Tibial nerve (tissue), 4 donors: Measurements from ENCODE around the gene CMIP. TPM values are rescaled to one million over a fixed set of nuclear protein-coding genes. Genes with fewer than 3 reads are reported as not detected.

ENCODE experiments used
- DNase-seq, 2 donors: peaks; one replicate each; pipeline ENCODE4 v3.0.0-alpha.2; 2019; ENCODE audit warnings: low spot score in 2 of 2
- H3K27ac ChIP-seq, 4 donors: fragments of 200-600 bp; sonication (generic) in 3 of 4; one replicate each; pipeline ENCODE4 v1.5.1; 2017 to 2019; ENCODE audit warnings: mild to moderate bottlenecking in 1 of 4
- H3K27me3 ChIP-seq, 2 donors: fragments of 200-600 bp; sonication (generic) in 1 of 2; one replicate each; pipeline versions ENCODE4 v1.5.1 to v1.6.0; 2017 to 2019
- H3K36me3 ChIP-seq, 3 donors: fragments of 200-600 bp; sonication (generic); one replicate each; pipeline ENCODE4 v1.5.1; 2018 to 2019
- H3K4me1 ChIP-seq, 4 donors: fragments of 200-600 bp; sonication (generic) in 3 of 4; one replicate each; pipeline ENCODE4 v1.5.1; 2017 to 2019
- H3K4me3 ChIP-seq, 4 donors: fragments of 200-600 bp; sonication (generic) in 3 of 4; one replicate each; pipeline ENCODE4 v1.5.1; 2017 to 2019; ENCODE audit warnings: mild to moderate bottlenecking in 1 of 4, moderate library complexity in 1 of 4
- H3K9me3 ChIP-seq, 4 donors: fragments of 200-600 bp; sonication (generic) in 3 of 4; one replicate each; pipeline ENCODE4 v1.5.1; 2017 to 2019
- CTCF ChIP-seq, 5 experiments: fragments of 200-600 bp in 3 of 5; fragments of 450-650 bp in 2 of 5; sonication (generic) in 3 of 5; IDR thresholded peaks; one replicate each; pipeline ENCODE4 v1.5.1; 2016 to 2019; ENCODE audit warnings: antibody characterized with exemption in 5 of 5, mild to moderate bottlenecking in 3 of 5, moderate library complexity in 2 of 5
- EP300 ChIP-seq, 2 donors: sonication (generic); formaldehyde crosslinking; IDR thresholded peaks; one replicate each; pipeline ENCODE4 v1.6.1; 2017; ENCODE audit warnings: antibody characterized with exemption in 2 of 2, mild to moderate bottlenecking in 1 of 2
- POLR2A ChIP-seq, 2 donors: fragments of 450-650 bp; IDR thresholded peaks; one replicate each; pipeline ENCODE4 v1.6.1; 2017; ENCODE audit warnings: antibody characterized with exemption in 2 of 2, mild to moderate bottlenecking in 2 of 2, moderate library complexity in 2 of 2
- WGBS, 2 donors: methylation state at CpG; one replicate each; pipeline ENCODE4 v1.1.5; 2018; 5-methylcytosine and 5-hydroxymethylcytosine counted together
- total RNA-seq, 4 donors: library from RNA; depleted of rRNA; stranded (reverse); fragments of >200 nt; gene quantifications; one replicate each; pipeline ENCODE4 v1.1.0, GENCODE V29; 2016

Gene CMIP
- total RNA-seq, 4 donors from 2014 or later: 28.2 to 48.8 (median 31.8) TPM

- H3K9me3 ChIP-seq: no peaks in the 10 kb centered on the region
- TF ChIP-seq POLR2A (IDR thresholded peaks at IDR 0.05): no peak
- TF ChIP-seq CTCF (IDR thresholded peaks at IDR 0.05): no peak
- peak; percentile 17 to 74 for TF ChIP-seq EP300 (IDR thresholded peaks at IDR 0.05)
- H3K27ac ChIP-seq: peak overlapping the region in 1 of 4 donors; percentile 56
- DNase-seq: no peak
- peaks cover 0 to 58% (median 32%) of the 10 kb centered on the region in 4 donors for H3K4me1 ChIP-seq
- peaks cover 0 to 6% (median 0%) of the 10 kb centered on the region in 3 donors for H3K36me3 ChIP-seq
- WGBS, 2 donors: 74 to 78% methylated on average over 20 of the region's 20 CpGs
- no peak overlapping the region for H3K4me3 ChIP-seq
- no peaks in the 10 kb centered on the region for H3K27me3 ChIP-seq
Observed at GRCh38 chr16:81451753-81452680, 7.4 kb downstream of the CMIP start.

- H3K4me1 ChIP-seq: peaks cover 0 to 56% (median 32%) of the 10 kb centered on the region in 4 donors
- no peak for DNase-seq
- WGBS, 2 donors: 83 to 87% methylated on average over 14 of the region's 14 CpGs
Observed at GRCh38 chr16:81453091-81453728, 8.6 kb downstream of the CMIP start.

GRCh38 chr16:81454044-81454443 is 9.4 kb downstream of the CMIP start:
- TF ChIP-seq POLR2A (IDR thresholded peaks at IDR 0.05): no peak
- no peak for TF ChIP-seq EP300 (IDR thresholded peaks at IDR 0.05)
- TF ChIP-seq CTCF (IDR thresholded peaks at IDR 0.05): no peak
- peaks cover 0 to 9% (median 0%) of the 10 kb centered on the region in 3 donors for H3K36me3 ChIP-seq
- H3K4me3 ChIP-seq: no peak overlapping the region
- H3K27ac ChIP-seq: no peak overlapping the region
- H3K4me1 ChIP-seq: peaks cover 0 to 52% (median 26%) of the 10 kb centered on the region in 4 donors
- H3K27me3 ChIP-seq: no peaks in the 10 kb centered on the region
- no peaks in the 10 kb centered on the region for H3K9me3 ChIP-seq
- WGBS, 2 donors: 87 to 93% methylated on average over 7 of the region's 7 CpGs
- no peak for DNase-seq

More at GRCh38 chr16:81453091-81453728, 8.6 kb downstream of the CMIP start:
- no peak overlapping the region for H3K27ac ChIP-seq
- H3K9me3 ChIP-seq: no peaks in the 10 kb centered on the region
- H3K4me3 ChIP-seq: no peak overlapping the region
- TF ChIP-seq EP300 (IDR thresholded peaks at IDR 0.05): no peak
- TF ChIP-seq POLR2A (IDR thresholded peaks at IDR 0.05): no peak
- no peak for TF ChIP-seq CTCF (IDR thresholded peaks at IDR 0.05)
- no peaks in the 10 kb centered on the region for H3K27me3 ChIP-seq
- peaks cover 0 to 9% (median 0%) of the 10 kb centered on the region in 3 donors for H3K36me3 ChIP-seq

GRCh38 chr16:81455006-81455405 is 10.4 kb downstream of the CMIP start:
- H3K27ac ChIP-seq: no peak overlapping the region
- H3K36me3 ChIP-seq: peaks cover 0 to 9% (median 0%) of the 10 kb centered on the region in 3 donors
- 94 to 95% methylated on average over 13 of the region's 13 CpGs for WGBS, 2 donors
- H3K9me3 ChIP-seq: no peaks in the 10 kb centered on the region
- H3K4me3 ChIP-seq: no peak overlapping the region
- no peak for DNase-seq
- no peaks in the 10 kb centered on the region for H3K27me3 ChIP-seq
- no peak for TF ChIP-seq POLR2A (IDR thresholded peaks at IDR 0.05)
- no peak for TF ChIP-seq EP300 (IDR thresholded peaks at IDR 0.05)
- no peak for TF ChIP-seq CTCF (IDR thresholded peaks at IDR 0.05)
- H3K4me1 ChIP-seq: peaks cover 0 to 56% (median 25%) of the 10 kb centered on the region in 4 donors
